CD14-positive monocyte (primary cell): ENCODE results near the gene CKS1B. TPM values are rescaled to one million over a fixed set of nuclear protein-coding genes. Genes with fewer than 3 reads are reported as not detected.

Source experiments
- DNase-seq, 3 donors: peaks; one replicate each; pipeline ENCODE4 v3.0.0-alpha.2; 2011 to 2022
- H2AFZ ChIP-seq: 2 replicates; pipeline ENCODE4 v1.6.0; 2012; ENCODE audit warnings: mild to moderate bottlenecking, low read depth, low read length, inconsistent platforms; ENCODE audit not compliant: insufficient read depth, poor library complexity, severe bottlenecking
- H3K27ac ChIP-seq, 2 donors: 1 replicate in 1 of 2; 2 replicates in 1 of 2; pipeline ENCODE4 v1.5.1; 2012 to 2013; ENCODE audit warnings: low read length in 2 of 2, control low read depth in 1 of 2, inconsistent platforms in 1 of 2, low read depth in 1 of 2, mild to moderate bottlenecking in 1 of 2
- H3K27me3 ChIP-seq, 2 donors: one replicate each; pipeline versions ENCODE4 v1.6.0 to v1.6.1; 2011 to 2013; ENCODE audit warnings: low read length in 2 of 2; ENCODE audit not compliant: control insufficient read depth in 2 of 2, insufficient read depth in 2 of 2
- H3K36me3 ChIP-seq, 2 donors: replicated peaks in 1 of 2; 1 replicate in 1 of 2; 2 replicates in 1 of 2; pipeline versions ENCODE4 v1.5.1 to v1.6.1; 2012 to 2013; ENCODE audit warnings: low read length in 2 of 2, control low read depth in 1 of 2, inconsistent platforms in 1 of 2, mild to moderate bottlenecking in 1 of 2; ENCODE audit not compliant: insufficient read depth in 2 of 2, control insufficient read depth in 1 of 2
- H3K4me1 ChIP-seq, 2 donors: 1 replicate in 1 of 2; 2 replicates in 1 of 2; pipeline versions ENCODE4 v1.5.1 to v1.6.1; 2012 to 2013; ENCODE audit warnings: low read length in 2 of 2, control low read depth in 1 of 2, inconsistent platforms in 1 of 2, mild to moderate bottlenecking in 1 of 2, moderate library complexity in 1 of 2; ENCODE audit not compliant: insufficient read depth in 2 of 2, control insufficient read depth in 1 of 2
- H3K4me2 ChIP-seq: replicated peaks from 2 replicates; pipeline ENCODE3; 2012; ENCODE audit warnings: low read length, moderate library complexity, mild to moderate bottlenecking; ENCODE audit not compliant: poor library complexity, severe bottlenecking; ENCODE audit errors: extremely low read depth
- H3K4me3 ChIP-seq, 3 experiments: fragments of 200-600 bp in 1 of 3; sonication (generic) in 1 of 3; replicated peaks in 1 of 3; 1 replicate in 2 of 3; 2 replicates in 1 of 3; pipeline ENCODE4 v1.5.1; 2011 to 2013; ENCODE audit warnings: low read length in 3 of 3, mild to moderate bottlenecking in 3 of 3, control low read depth in 2 of 3, low read depth in 2 of 3, inconsistent platforms in 1 of 3, moderate library complexity in 1 of 3
- H3K79me2 ChIP-seq: 2 replicates; pipeline ENCODE4 v1.6.0; 2012; ENCODE audit warnings: mild to moderate bottlenecking, control low read depth, inconsistent platforms, low read length, moderate library complexity; ENCODE audit not compliant: insufficient read depth
- H3K9ac ChIP-seq: 2 replicates; pipeline ENCODE4 v1.6.0; 2017; ENCODE audit warnings: low read length, mild to moderate bottlenecking; ENCODE audit not compliant: insufficient read depth, poor library complexity, severe bottlenecking
- H3K9me3 ChIP-seq, 2 donors: replicated peaks in 1 of 2; 1 replicate in 1 of 2; 2 replicates in 1 of 2; pipeline versions ENCODE4 v1.5.1 to v1.6.1; 2012 to 2013; ENCODE audit warnings: low read length in 2 of 2, control low read depth in 1 of 2; ENCODE audit not compliant: control insufficient read depth in 1 of 2, insufficient read depth in 1 of 2
- H4K20me1 ChIP-seq: 2 replicates; pipeline ENCODE4 v1.6.0; 2012; ENCODE audit warnings: mild to moderate bottlenecking, low read length, control low read depth, moderate library complexity; ENCODE audit not compliant: insufficient read depth
- H3K27ac Mint-ChIP-seq, 7 donors: one replicate each; pipeline ENCODE4 v1.8.0; 2020; ENCODE audit warnings: mild to moderate bottlenecking in 7 of 7, mixed read lengths in 7 of 7, moderate library complexity in 6 of 7, inconsistent platforms in 2 of 7
- H3K27me3 Mint-ChIP-seq, 3 donors: one replicate each; pipeline ENCODE4 v1.8.0; 2021 to 2022; ENCODE audit warnings: low read depth in 3 of 3, mild to moderate bottlenecking in 3 of 3, mixed read lengths in 3 of 3, moderate library complexity in 3 of 3, inconsistent platforms in 1 of 3
- H3K36me3 Mint-ChIP-seq, 2 donors: one replicate each; pipeline ENCODE4 v1.8.0; 2020; ENCODE audit warnings: mixed read lengths in 2 of 2, inconsistent platforms in 1 of 2, mild to moderate bottlenecking in 1 of 2
- H3K4me1 Mint-ChIP-seq: one replicate; pipeline ENCODE4 v1.8.0; 2020; ENCODE audit warnings: mild to moderate bottlenecking, mixed read lengths
- H3K4me3 Mint-ChIP-seq, 2 donors: one replicate each; pipeline ENCODE4 v1.8.0; 2020; ENCODE audit warnings: mild to moderate bottlenecking in 2 of 2, mixed read lengths in 2 of 2, moderate library complexity in 1 of 2
- H3K9me3 Mint-ChIP-seq, 7 donors: one replicate each; pipeline ENCODE4 v1.8.0; 2020 to 2022; ENCODE audit warnings: mixed read lengths in 7 of 7, mild to moderate bottlenecking in 6 of 7, moderate library complexity in 6 of 7, inconsistent platforms in 2 of 7
- WGBS: methylation state at CpG from one replicate; pipeline ENCODE4 v1.1.5; 2013; ENCODE audit warnings: missing lambda C conversion rate; ENCODE audit not compliant: insufficient coverage; 5-methylcytosine and 5-hydroxymethylcytosine counted together
- intact Hi-C, 2 donors: fragments of 100-400 bp; cut with micrococcal nuclease; formaldehyde crosslinking; loops; one replicate each; pipeline versions ENCODE4 v1.15.0 to v1.15.1; 2023
- polyA plus RNA-seq, 3 donors: library from polyadenylated mRNA; depleted of rRNA in 1 of 3; unstranded in 2 of 3; stranded (reverse) in 1 of 3; fragments of 300-500 nt in 2 of 3; fragments of >200 nt in 1 of 3; fragmentation: Illumina TruSeq in 2 of 3; gene quantifications; 1 replicate in 2 of 3; 2 replicates in 1 of 3; pipeline ENCODE4 v1.2.3, GENCODE V29; 2012 to 2021
- TF ChIP-seq, protein P1 (sequence below): fragments of 200-600 bp; IDR thresholded peaks from one replicate; pipeline ENCODE4 v1.8.0; 2022; ENCODE audit warnings: antibody characterized with exemption, mild to moderate bottlenecking

The CKS1B gene
- polyA plus RNA-seq, 3 donors = 9.4 to 22.6 (median 18.0) TPM

- intact Hi-C loops = no loop called here
- Mint-ChIP-seq H3K27ac (peak overlapping the region in 3 of 7 donors; percentile 37 to 74 (median 50)), H3K36me3 (peaks cover 28 to 46% of the 10 kb centered on the region in 2 donors), H3K9me3 (peaks cover 0 to 2% (median 0%) of the 10 kb centered on the region in 7 donors), H3K4me1 (peaks cover 17% of the 10 kb centered on the region), H3K4me3 (no peak overlapping the region), H3K27me3 (no peaks in the 10 kb centered on the region)
- no peak overlapping the region for H3K4me3 ChIP-seq
- no peak overlapping the region for H3K27ac ChIP-seq
- peaks cover 56% of the 10 kb centered on the region for H3K79me2 ChIP-seq
- TF ChIP-seq, protein P1, sequence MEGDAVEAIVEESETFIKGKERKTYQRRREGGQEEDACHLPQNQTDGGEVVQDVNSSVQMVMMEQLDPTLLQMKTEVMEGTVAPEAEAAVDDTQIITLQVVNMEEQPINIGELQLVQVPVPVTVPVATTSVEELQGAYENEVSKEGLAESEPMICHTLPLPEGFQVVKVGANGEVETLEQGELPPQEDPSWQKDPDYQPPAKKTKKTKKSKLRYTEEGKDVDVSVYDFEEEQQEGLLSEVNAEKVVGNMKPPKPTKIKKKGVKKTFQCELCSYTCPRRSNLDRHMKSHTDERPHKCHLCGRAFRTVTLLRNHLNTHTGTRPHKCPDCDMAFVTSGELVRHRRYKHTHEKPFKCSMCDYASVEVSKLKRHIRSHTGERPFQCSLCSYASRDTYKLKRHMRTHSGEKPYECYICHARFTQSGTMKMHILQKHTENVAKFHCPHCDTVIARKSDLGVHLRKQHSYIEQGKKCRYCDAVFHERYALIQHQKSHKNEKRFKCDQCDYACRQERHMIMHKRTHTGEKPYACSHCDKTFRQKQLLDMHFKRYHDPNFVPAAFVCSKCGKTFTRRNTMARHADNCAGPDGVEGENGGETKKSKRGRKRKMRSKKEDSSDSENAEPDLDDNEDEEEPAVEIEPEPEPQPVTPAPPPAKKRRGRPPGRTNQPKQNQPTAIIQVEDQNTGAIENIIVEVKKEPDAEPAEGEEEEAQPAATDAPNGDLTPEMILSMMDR = no peak
- WGBS = 33% methylated on average over 4 of the region's 6 CpGs
- no peak for DNase-seq
- peaks cover 18 to 26% of the 10 kb centered on the region in 2 donors for H3K4me1 ChIP-seq
- H3K4me2 ChIP-seq = no peak overlapping the region
- H3K9me3 ChIP-seq = no peaks in the 10 kb centered on the region
- H3K9ac ChIP-seq = no peak overlapping the region
- no peaks in the 10 kb centered on the region for H3K27me3 ChIP-seq
- H3K36me3 ChIP-seq = peaks cover 30 to 38% of the 10 kb centered on the region in 2 donors
- H4K20me1 ChIP-seq = peaks cover 37% of the 10 kb centered on the region
- H2AFZ ChIP-seq = no peak overlapping the region
Observed at GRCh38 chr1:154987326-154987725, 12.8 kb downstream of the CKS1B start.

- peaks cover 13 to 20% of the 10 kb centered on the region in 2 donors for H3K4me1 ChIP-seq
- no peaks in the 10 kb centered on the region for H3K9me3 ChIP-seq
- 97% methylated on average over 11 of the region's 17 CpGs for WGBS
- no peak overlapping the region for H3K4me3 ChIP-seq
- peaks cover 22% of the 10 kb centered on the region for H3K4me1 Mint-ChIP-seq
- intact Hi-C loops = no loop called here
- H3K27me3 Mint-ChIP-seq = no peaks in the 10 kb centered on the region
- peaks cover 0 to 2% (median 0%) of the 10 kb centered on the region in 7 donors for H3K9me3 Mint-ChIP-seq
- H3K4me2 ChIP-seq = no peak overlapping the region
- peaks cover 31 to 49% of the 10 kb centered on the region in 2 donors for H3K36me3 Mint-ChIP-seq
- peaks cover 37% of the 10 kb centered on the region for H4K20me1 ChIP-seq
- peak overlapping the region in 3 of 7 donors; percentile 50 to 67 (median 66) for H3K27ac Mint-ChIP-seq
- H3K9ac ChIP-seq = no peak overlapping the region
- no peak overlapping the region for H2AFZ ChIP-seq
- peaks cover 54% of the 10 kb centered on the region for H3K79me2 ChIP-seq
- no peak overlapping the region for H3K27ac ChIP-seq
- no peak overlapping the region for H3K4me3 Mint-ChIP-seq
- TF ChIP-seq, protein P1 = no peak
- DNase-seq = no peak
- no peaks in the 10 kb centered on the region for H3K27me3 ChIP-seq
- peaks cover 30 to 38% of the 10 kb centered on the region in 2 donors for H3K36me3 ChIP-seq
Observed at GRCh38 chr1:154988058-154988954, 13.8 kb downstream of the CKS1B start.
